GM23338 (cell line): ENCODE data around the gene ZNF593OS.

Source experiments
- CREB1 ChIP-seq: fragments of 250-450 bp; sonication (Bioruptor Pico); IDR thresholded peaks from 2 replicates; pipeline ENCODE4 v1.5.0; 2020; ENCODE audit warnings: low read depth, mild to moderate bottlenecking, moderate library complexity
- EZH2 ChIP-seq: fragments of 200-600 bp; sonication (generic); IDR thresholded peaks from one replicate; pipeline ENCODE4 v1.8.0; 2017; ENCODE audit warnings: antibody characterized with exemption, mild to moderate bottlenecking, low read depth; ENCODE audit not compliant: unreplicated experiment
- EZH2phosphoT487 ChIP-seq: fragments of 200-600 bp; sonication (generic); IDR thresholded peaks from one replicate; pipeline ENCODE4 v1.8.1; 2018; ENCODE audit warnings: antibody characterized with exemption; ENCODE audit not compliant: unreplicated experiment
- JUNB ChIP-seq: IDR thresholded peaks from one replicate; pipeline ENCODE4 v1.6.1; 2016; ENCODE audit warnings: antibody characterized with exemption; ENCODE audit not compliant: unreplicated experiment
- NANOG ChIP-seq: IDR thresholded peaks from 2 replicates; pipeline ENCODE4 v1.6.1; 2016; ENCODE audit warnings: antibody characterized with exemption, borderline replicate concordance
- POLR2AphosphoS5 ChIP-seq: IDR thresholded peaks from 2 replicates; pipeline ENCODE4 v1.6.1; 2016; ENCODE audit warnings: antibody characterized with exemption, low read depth
- STAT1 ChIP-seq: IDR thresholded peaks from one replicate; pipeline ENCODE4 v1.6.1; 2016; ENCODE audit warnings: antibody characterized with exemption; ENCODE audit not compliant: unreplicated experiment
- ZNF114 ChIP-seq: fragments of 250-450 bp; sonication (Bioruptor Pico); IDR thresholded peaks from 2 replicates; pipeline ENCODE4 v1.5.0; 2020; ENCODE audit warnings: mild to moderate bottlenecking, moderate library complexity
- TF ChIP-seq, protein P1 (sequence below), 2 experiments: fragments of 200-600 bp in 1 of 2; sonication (generic) in 1 of 2; conservative IDR thresholded peaks; 2 replicates each; pipeline versions ENCODE4 v1.5.1 to v1.6.1; 2016 to 2017; ENCODE audit warnings: antibody characterized with exemption in 2 of 2, low read depth in 2 of 2, mild to moderate bottlenecking in 2 of 2, moderate library complexity in 1 of 2
- TF ChIP-seq, protein P2 (sequence below): IDR thresholded peaks from one replicate; pipeline ENCODE4 v1.6.1; 2018; ENCODE audit warnings: antibody characterized with exemption; ENCODE audit not compliant: unreplicated experiment
- TF ChIP-seq, protein P3 (sequence below): IDR thresholded peaks from 2 replicates; pipeline ENCODE4 v1.6.1; 2016; ENCODE audit warnings: antibody characterized with exemption

DNA sequence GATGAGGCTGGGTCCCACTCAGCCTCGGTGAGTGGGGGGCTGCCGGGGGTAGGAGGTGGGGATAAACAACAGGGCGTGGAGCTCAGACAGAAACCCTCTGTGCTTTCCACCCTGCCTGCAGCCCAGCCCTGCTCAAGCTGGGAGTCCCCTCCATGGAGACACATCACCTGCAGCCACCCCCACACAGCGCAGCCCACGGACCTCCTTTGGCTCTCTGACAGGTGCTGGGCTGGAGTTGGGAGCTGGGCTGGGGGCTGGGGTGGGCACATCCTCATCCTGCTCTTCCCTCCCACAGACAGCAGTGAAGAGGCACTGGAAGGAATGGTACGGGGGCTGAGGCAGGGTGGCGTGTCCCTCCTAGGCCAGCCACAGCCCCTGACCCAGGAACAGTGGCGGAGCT is 16.8 kb upstream of the ZNF593OS start:
- TF ChIP-seq, protein P1, sequence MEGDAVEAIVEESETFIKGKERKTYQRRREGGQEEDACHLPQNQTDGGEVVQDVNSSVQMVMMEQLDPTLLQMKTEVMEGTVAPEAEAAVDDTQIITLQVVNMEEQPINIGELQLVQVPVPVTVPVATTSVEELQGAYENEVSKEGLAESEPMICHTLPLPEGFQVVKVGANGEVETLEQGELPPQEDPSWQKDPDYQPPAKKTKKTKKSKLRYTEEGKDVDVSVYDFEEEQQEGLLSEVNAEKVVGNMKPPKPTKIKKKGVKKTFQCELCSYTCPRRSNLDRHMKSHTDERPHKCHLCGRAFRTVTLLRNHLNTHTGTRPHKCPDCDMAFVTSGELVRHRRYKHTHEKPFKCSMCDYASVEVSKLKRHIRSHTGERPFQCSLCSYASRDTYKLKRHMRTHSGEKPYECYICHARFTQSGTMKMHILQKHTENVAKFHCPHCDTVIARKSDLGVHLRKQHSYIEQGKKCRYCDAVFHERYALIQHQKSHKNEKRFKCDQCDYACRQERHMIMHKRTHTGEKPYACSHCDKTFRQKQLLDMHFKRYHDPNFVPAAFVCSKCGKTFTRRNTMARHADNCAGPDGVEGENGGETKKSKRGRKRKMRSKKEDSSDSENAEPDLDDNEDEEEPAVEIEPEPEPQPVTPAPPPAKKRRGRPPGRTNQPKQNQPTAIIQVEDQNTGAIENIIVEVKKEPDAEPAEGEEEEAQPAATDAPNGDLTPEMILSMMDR (conservative IDR thresholded peaks at IDR 0.05; ENCODE audit: low read depth in 2 of 2), result no peak
- no peak for TF ChIP-seq POLR2AphosphoS5
- TF ChIP-seq EZH2, result no peak
- no peak for TF ChIP-seq JUNB
- TF ChIP-seq, protein P2, sequence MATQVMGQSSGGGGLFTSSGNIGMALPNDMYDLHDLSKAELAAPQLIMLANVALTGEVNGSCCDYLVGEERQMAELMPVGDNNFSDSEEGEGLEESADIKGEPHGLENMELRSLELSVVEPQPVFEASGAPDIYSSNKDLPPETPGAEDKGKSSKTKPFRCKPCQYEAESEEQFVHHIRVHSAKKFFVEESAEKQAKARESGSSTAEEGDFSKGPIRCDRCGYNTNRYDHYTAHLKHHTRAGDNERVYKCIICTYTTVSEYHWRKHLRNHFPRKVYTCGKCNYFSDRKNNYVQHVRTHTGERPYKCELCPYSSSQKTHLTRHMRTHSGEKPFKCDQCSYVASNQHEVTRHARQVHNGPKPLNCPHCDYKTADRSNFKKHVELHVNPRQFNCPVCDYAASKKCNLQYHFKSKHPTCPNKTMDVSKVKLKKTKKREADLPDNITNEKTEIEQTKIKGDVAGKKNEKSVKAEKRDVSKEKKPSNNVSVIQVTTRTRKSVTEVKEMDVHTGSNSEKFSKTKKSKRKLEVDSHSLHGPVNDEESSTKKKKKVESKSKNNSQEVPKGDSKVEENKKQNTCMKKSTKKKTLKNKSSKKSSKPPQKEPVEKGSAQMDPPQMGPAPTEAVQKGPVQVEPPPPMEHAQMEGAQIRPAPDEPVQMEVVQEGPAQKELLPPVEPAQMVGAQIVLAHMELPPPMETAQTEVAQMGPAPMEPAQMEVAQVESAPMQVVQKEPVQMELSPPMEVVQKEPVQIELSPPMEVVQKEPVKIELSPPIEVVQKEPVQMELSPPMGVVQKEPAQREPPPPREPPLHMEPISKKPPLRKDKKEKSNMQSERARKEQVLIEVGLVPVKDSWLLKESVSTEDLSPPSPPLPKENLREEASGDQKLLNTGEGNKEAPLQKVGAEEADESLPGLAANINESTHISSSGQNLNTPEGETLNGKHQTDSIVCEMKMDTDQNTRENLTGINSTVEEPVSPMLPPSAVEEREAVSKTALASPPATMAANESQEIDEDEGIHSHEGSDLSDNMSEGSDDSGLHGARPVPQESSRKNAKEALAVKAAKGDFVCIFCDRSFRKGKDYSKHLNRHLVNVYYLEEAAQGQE, result no peak
- no peak for TF ChIP-seq CREB1 (CRISPR knock-in tag)
- TF ChIP-seq, protein P3, sequence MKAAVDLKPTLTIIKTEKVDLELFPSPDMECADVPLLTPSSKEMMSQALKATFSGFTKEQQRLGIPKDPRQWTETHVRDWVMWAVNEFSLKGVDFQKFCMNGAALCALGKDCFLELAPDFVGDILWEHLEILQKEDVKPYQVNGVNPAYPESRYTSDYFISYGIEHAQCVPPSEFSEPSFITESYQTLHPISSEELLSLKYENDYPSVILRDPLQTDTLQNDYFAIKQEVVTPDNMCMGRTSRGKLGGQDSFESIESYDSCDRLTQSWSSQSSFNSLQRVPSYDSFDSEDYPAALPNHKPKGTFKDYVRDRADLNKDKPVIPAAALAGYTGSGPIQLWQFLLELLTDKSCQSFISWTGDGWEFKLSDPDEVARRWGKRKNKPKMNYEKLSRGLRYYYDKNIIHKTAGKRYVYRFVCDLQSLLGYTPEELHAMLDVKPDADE, result no peak
- no peak for TF ChIP-seq NANOG
- no peak for TF ChIP-seq EZH2phosphoT487
- TF ChIP-seq ZNF114 (CRISPR knock-in tag), result no peak
- TF ChIP-seq STAT1, result no peak
